Adipocyte (in vitro differentiated cells): ENCODE data around the gene AP2A2.

Experiments
- DNase-seq: peaks from one replicate; pipeline ENCODE4 v3.0.0-alpha.2; 2015; ENCODE audit warnings: low read depth
- H3K27me3 ChIP-seq: replicated peaks from 2 replicates; pipeline ENCODE4 v1.7.0; 2013; ENCODE audit warnings: mild to moderate bottlenecking, low read length, moderate library complexity; ENCODE audit not compliant: control insufficient read depth, insufficient read depth
- H3K36me3 ChIP-seq: 2 replicates; pipeline ENCODE4 v1.7.0; 2013; ENCODE audit warnings: low read length, mild to moderate bottlenecking, moderate library complexity; ENCODE audit not compliant: control insufficient read depth, insufficient read depth, severe bottlenecking
- H3K4me1 ChIP-seq: 2 replicates; pipeline ENCODE4 v1.7.0; 2013; ENCODE audit warnings: mild to moderate bottlenecking, low read length, moderate library complexity; ENCODE audit not compliant: control insufficient read depth, insufficient read depth
- H3K4me3 ChIP-seq: 2 replicates; pipeline ENCODE4 v1.7.0; 2013; ENCODE audit warnings: mild to moderate bottlenecking, low read length, moderate library complexity
- H3K9ac ChIP-seq: 2 replicates; pipeline ENCODE4 v1.7.0; 2013; ENCODE audit warnings: mild to moderate bottlenecking, low read length, moderate library complexity
- H3K9me3 ChIP-seq: 2 replicates; pipeline ENCODE4 v1.7.0; 2013; ENCODE audit warnings: mild to moderate bottlenecking, low read length, moderate library complexity; ENCODE audit not compliant: control insufficient read depth

Gene AP2A2

DNA sequence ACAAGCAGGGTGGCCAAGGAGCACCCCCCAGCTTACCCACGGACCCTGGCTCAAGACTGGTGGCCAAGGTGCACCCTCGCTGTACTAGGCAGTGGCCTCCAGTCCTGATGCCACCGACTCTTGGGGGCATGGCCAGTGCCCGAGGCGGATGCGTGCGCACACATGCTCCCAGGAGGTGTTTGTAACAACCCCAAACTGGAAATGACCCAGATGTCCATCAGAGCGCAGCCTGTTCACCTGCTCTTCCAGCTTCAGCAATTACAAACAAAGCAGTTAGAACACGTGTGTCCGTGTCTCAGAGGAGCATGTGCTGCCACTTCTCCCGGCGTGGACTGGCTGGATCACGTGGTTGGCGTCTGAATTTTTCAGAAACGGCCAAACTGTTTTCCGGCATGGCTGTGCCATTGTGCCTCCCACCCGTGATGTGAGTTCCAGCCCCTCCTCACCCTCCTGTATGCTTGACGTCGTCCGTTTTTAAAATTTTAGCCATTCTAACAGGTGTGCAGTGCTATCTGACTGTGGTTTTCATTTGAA is 118.0 kb downstream of the AP2A2 start:
- peaks cover 49% of the 10 kb centered on the region for H3K27me3 ChIP-seq
- no peak for DNase-seq
- H3K4me1 ChIP-seq: no peaks in the 10 kb centered on the region
- H3K9ac ChIP-seq: no peak overlapping the region
- H3K4me3 ChIP-seq: no peak overlapping the region
- peaks cover 7% of the 10 kb centered on the region for H3K9me3 ChIP-seq
- H3K36me3 ChIP-seq: no peaks in the 10 kb centered on the region

DNA sequence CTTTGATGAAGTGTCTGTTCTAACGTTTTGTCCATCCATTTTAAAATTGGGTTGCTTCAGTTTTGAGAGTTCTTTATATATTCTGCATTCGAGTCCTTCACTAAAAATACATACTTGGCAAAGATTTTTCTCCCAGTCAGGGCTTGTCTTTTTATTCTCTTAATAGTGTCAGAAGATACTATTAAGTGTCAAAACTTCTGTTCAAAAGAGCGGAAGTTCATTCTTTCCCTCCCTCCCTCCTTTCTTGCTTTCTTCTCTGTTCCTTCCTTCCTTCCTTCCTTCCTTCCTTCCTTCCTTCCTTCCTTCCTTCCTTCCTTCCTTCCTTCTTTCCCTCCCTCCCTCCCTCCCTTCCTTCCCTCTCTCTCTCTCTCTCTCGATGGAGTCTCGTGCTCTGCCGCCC is 118.5 kb downstream of the AP2A2 start:
- Histone ChIP-seq H3K4me3 (no peak overlapping the region), H3K27me3 (peaks cover 48% of the 10 kb centered on the region), H3K36me3 (no peaks in the 10 kb centered on the region), H3K9me3 (peaks cover 7% of the 10 kb centered on the region), H3K9ac (no peak overlapping the region), H3K4me1 (no peaks in the 10 kb centered on the region)
- DNase-seq: no peak

DNA sequence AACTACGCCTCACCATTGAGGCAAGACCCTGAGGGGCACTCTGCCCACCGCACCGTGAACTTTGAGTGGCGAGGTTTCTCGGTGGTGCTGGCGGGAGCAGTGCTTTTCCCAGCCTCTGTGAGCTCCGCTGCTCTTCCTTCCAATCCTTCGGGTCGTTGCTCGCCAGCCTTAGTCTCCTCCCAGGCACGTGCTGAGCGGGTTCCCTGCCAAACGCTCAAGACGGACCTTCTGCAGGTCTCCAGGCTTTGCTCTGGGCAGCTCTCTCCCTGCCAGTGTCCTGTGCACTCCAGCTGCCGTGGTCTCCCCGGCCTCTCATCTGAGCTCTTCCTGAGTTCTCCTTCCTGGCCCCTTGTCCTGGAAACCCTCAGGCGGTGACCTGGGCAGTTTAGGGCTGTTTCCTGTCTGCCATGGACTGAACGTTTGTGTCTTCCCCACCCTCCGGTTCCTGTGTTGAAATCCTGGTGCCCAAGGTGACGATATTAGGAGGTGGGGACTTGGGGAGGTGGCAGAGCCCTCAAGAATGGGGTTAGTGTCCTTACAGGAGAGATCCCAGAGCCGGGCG is 122.0 kb downstream of the AP2A2 start:
- no peaks in the 10 kb centered on the region for H3K36me3 ChIP-seq
- no peak overlapping the region for H3K4me3 ChIP-seq
- H3K4me1 ChIP-seq: no peaks in the 10 kb centered on the region
- H3K9me3 ChIP-seq: peaks cover 7% of the 10 kb centered on the region
- DNase-seq: no peak
- H3K9ac ChIP-seq: no peak overlapping the region
- H3K27me3 ChIP-seq: peaks cover 46% of the 10 kb centered on the region

DNA sequence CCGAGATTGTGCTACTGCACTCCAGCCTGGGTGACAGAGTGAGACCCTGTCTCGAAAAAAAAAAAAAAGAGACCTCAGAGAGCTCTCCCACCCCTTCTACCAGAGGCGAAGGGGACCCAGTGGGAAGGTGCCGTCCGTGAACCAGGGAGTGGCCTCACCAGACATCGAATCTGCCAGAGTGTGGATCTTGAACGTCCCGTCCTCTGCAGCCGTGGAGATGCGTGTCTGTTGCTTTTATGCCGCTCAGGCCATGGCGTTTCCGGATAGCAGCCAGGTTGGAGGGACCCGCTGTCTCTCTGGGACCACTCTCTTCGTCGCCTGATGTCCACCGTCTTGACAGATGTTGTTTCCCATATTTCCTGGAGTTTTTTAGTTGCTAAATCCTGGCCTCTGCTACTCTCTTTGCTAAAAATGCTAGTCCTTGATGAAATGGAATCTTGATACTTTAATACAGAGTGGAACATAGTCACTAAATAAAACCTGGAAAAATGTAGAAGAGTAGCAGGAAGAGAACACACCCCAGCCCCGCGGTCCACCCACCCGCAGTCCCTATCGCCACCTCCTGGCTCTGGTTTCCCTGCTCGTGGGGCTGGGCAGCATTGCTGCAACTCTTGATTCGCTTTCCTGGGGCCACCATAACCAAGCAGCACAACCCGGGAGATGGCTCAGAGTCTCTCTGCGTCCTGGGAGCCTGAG is 122.9 kb downstream of the AP2A2 start:
- Histone ChIP-seq H3K27me3 (peaks cover 43% of the 10 kb centered on the region), H3K9ac (no peak overlapping the region), H3K9me3 (peaks cover 7% of the 10 kb centered on the region), H3K4me1 (no peaks in the 10 kb centered on the region), H3K4me3 (no peak overlapping the region), H3K36me3 (no peaks in the 10 kb centered on the region)
- no peak for DNase-seq

DNA sequence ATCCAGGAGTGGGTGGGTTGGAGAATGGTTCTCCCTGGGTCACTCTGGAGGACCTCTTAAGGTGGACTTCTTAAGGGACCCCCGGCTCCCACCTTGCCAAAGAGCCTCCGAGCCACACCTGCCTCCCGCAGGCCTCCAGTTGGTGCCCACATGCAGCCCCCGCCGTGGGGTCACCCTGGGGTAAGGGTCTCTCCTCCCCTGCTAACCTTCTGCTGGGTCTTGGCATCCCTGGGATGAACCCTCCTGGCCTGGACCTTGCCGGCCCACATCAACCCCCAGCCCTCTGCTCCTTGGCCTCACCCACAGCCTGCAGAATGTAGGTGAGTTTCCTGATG is 123.4 kb downstream of the AP2A2 start:
- Histone ChIP-seq H3K4me3 (no peak overlapping the region), H3K27me3 (peaks cover 48% of the 10 kb centered on the region), H3K9me3 (peaks cover 7% of the 10 kb centered on the region), H3K9ac (no peak overlapping the region), H3K36me3 (no peaks in the 10 kb centered on the region), H3K4me1 (no peaks in the 10 kb centered on the region)
- no peak for DNase-seq

DNA sequence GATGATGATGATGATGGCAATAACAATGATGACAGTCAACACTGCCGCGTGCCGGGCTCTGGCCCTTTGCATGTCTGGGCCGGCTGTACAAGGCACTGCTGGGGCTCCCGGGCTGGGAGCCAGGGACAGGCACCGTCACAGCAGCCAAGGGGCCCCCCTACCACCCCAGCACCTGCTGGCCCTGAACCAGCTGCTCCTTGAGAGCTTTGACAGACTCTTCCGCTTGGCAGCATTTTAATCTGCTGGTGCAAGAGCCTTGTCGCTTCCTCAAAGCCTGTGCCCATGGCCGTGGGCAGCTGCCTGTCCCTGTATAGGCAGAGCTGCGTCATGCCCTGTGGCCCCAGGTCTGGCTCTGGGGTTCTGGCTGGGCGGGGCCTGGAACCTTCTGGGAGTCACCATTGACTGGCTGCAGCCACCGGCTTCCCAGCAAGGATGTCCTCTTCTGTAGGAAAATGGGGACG is 123.8 kb downstream of the AP2A2 start:
- H3K9ac ChIP-seq: no peak overlapping the region
- peaks cover 51% of the 10 kb centered on the region for H3K27me3 ChIP-seq
- peaks cover 7% of the 10 kb centered on the region for H3K9me3 ChIP-seq
- DNase-seq: no peak
- H3K4me3 ChIP-seq: no peak overlapping the region
- no peaks in the 10 kb centered on the region for H3K4me1 ChIP-seq
- no peaks in the 10 kb centered on the region for H3K36me3 ChIP-seq

DNA sequence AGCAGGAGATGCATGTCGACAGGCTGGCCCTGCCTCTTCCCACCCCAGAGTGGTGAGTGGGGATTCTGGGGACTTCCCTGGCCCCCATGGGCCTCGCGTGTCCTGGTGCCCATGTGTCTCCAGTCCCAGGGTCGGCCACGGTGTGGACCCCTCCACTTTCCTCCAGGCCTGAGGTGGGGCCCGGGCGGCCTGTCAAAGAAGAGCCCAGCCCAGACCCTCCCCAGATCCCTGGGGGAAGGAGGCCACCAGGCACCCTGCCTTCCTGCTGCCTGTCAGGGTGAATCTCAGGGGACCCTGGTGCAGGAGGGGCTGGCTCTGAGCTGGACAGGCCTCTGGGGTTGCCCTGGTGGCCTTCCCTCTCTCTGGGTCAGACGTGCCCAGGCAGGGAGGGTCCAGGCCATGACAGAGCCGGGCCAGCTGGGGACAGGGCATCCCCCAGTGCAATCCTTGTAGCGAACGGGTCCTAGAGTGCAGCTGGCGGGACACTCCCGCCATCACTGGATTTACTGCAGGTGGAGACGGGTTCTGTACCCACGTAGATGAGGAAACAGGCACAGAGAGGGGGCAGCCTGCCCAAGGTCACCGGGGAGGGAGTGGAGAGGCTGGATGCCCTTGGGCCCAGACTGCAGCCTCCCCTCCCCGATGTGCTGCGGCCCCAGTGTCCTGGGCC is 124.4 kb downstream of the AP2A2 start:
- Histone ChIP-seq H3K36me3 (no peaks in the 10 kb centered on the region), H3K9me3 (peaks cover 2% of the 10 kb centered on the region), H3K27me3 (peaks cover 52% of the 10 kb centered on the region), H3K4me1 (no peaks in the 10 kb centered on the region), H3K4me3 (no peak overlapping the region), H3K9ac (no peak overlapping the region)
- DNase-seq: no peak

DNA sequence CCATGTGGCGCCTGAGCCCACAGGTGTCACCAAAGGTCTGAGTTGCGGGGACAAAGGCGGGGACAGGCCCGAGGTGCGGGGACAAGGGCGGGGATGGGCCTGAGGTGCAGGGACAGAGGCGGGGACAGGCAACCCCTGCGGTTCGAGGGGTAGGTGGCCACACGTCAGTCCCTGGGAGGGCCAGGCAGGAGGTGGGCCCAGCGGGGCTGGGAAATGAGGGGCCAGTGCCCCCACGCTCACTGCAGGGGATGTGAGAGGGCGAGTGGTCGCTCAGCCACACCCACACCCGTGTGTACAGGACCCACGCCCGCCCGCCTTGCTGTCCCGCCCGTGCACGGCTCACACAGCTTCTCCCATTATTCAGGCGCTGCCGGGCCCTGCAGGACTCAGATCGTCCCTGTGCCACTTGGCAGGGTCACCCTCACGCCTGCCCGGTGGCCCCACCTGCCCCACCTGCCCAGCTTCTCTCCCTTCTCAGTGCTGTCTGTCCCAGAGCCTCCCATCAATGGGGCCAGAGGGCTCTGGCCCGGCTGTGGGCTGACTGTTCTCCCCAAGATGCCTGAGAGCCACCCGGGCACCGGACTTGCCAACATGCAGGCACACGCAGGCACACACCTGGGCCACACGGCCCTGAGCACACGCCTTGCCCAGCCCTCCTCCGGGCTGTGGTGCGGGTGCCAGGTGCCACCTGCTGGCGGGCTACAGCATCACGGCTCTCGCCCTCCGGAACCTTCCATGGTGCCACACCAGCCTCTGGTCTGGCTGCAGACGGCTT is 125.1 kb downstream of the AP2A2 start:
- no peak overlapping the region for H3K9ac ChIP-seq
- no peaks in the 10 kb centered on the region for H3K36me3 ChIP-seq
- peak; percentile 55 for DNase-seq
- peaks cover 51% of the 10 kb centered on the region for H3K27me3 ChIP-seq
- no peaks in the 10 kb centered on the region for H3K4me1 ChIP-seq
- no peak overlapping the region for H3K4me3 ChIP-seq
- H3K9me3 ChIP-seq: no peaks in the 10 kb centered on the region

DNA sequence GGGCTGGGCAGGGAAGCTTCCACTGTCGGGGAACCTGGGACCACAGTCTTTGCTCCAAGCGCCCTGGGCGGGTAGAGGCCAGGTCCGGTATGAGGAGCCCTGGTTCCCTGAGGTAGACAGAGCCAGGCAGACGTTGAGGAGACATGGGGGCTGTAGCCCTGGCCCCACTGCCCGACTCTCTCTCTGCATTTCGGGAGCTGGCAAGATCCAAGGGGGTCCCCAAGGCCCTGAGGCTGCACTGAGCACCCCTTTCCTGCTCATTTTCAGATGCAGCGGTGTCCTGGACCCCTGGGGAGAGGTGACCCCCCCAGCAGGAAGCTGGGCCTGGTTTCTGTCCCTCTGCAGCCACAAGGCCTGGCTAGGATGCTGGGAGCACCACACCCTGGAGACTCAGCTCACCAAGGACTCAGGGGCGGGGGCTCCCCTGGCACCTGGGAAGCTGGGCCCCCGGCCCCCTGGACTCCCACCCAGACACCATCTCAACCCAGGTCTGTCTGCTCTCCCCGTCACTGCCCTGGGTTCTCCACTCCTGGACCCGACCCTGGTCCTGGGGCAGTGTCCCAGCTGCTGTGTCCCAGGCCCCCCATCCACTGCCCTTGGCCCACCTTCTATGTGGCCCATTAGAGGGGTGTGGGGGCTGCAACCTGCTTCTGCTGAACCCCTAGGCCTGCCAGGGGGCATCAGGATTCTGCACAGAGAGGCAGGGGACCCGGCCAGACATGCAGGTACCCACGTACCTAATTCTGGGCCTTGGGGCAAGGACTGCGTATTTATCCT is 125.9 kb downstream of the AP2A2 start:
- Histone ChIP-seq H3K9ac (no peak overlapping the region), H3K27me3 (peaks cover 54% of the 10 kb centered on the region), H3K36me3 (no peaks in the 10 kb centered on the region), H3K4me1 (no peaks in the 10 kb centered on the region), H3K4me3 (no peak overlapping the region), H3K9me3 (no peaks in the 10 kb centered on the region)
- DNase-seq: no peak

DNA sequence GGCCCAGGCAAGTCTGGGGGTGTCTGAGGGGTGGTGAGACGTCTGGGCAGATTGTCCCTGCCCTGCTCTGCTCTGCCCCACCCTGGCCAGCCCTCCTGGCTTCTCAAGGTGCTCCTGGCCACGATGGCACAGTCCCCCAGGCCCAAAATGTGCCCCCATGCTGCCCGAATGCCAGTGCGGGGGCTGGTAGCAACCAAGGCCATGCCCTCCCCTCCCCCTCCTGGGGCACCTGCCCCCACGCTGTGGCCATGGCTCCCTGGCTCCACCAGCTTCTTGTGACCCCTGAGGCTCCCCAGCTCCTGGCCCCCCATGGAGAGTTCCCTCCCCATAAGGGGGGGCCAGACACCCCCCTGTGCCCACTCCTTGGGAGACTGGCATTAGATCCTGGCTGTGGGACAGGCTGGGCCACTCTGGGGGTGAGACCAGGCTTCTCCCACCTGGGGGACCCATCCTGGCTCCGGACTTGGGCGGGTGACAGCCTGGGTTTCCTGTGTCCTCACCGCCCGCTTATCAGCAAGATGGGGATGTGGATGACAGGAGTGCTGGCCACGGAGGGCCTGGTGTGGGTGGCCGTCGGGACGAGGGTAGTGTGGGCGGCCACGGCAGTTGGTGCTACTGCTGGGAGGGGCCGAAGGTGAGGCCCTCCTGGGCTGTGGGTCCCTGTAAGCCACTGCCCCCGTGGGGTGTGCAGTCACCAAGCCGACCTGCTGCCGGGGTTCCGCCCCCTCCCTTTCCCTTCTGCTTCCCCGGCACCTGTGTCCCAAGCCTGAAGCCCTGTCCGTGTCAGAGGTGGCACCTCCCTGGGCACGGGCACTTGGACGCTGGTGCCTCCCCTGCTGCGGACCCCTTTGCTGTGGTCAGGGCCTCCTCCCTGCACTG is 126.7 kb downstream of the AP2A2 start:
- no peak for DNase-seq
- H3K9ac ChIP-seq: no peak overlapping the region

More for the DNA sequence above, 126.7 kb downstream of the AP2A2 start:
- H3K36me3 ChIP-seq: no peaks in the 10 kb centered on the region
- no peaks in the 10 kb centered on the region for H3K9me3 ChIP-seq
- no peak overlapping the region for H3K4me3 ChIP-seq
- H3K4me1 ChIP-seq: no peaks in the 10 kb centered on the region
- H3K27me3 ChIP-seq: peaks cover 52% of the 10 kb centered on the region
